Inferior parietal cortex (tissue), 1 donor: ENCODE results near the gene HACD2.

Source experiments
- DNase-seq: peaks from one replicate; pipeline ENCODE4 v3.0.0-alpha.2; 2016; ENCODE audit errors: extremely low spot score

The HACD2 gene

DNA sequence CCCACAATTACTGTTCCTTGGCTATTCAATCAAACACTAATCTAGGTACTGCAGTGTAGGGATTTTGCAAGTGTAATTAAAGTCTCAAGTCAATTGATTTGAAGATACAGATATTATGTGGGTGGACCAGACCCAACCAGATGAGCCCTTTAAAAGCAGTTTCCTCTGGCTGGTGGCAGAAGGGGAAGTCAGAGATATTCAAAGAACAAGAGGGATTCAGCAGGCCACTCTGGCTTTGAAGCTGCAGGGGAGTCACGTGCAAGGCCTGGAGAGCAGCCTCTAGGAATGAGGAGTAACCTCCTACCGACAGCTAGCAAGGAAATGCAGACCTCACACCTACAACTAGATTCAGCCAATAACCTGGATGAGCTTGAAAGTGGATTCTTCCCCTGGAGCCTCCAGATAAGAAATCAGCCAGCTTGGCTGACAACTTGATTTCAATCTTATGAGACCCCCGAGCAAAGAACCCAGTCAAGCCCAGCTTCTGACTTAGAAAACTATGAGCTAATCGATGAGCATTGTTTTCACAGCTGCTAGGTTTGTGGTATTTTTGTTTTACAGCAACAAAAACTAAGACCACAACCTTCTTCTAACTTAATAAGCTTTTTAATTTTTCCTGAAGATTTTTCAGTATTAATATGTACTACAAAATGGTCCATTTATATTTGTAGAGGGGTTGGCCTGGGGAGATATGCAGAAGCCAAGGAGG lies 13.4 kb downstream of the HACD2 start:
- no peak for DNase-seq

DNA sequence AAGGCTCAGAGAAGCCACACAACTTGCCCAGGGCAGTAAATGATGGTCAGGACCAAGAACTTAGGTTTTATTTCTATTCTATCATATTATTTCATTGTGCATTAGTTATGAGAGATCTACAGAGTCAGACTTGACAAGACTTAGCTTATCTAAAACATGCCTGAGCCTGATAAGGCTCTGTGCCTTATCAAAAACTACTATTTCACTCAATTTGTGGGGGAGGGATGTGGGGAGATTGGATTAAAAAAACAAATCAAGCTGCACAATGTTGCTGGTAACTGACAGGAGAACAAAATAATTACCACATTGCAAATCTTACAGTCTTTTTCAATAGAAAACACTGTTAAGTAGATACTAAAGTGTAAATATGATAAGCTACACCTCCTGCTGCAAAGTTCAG lies 16.0 kb downstream of the HACD2 start:
- no peak for DNase-seq

DNA sequence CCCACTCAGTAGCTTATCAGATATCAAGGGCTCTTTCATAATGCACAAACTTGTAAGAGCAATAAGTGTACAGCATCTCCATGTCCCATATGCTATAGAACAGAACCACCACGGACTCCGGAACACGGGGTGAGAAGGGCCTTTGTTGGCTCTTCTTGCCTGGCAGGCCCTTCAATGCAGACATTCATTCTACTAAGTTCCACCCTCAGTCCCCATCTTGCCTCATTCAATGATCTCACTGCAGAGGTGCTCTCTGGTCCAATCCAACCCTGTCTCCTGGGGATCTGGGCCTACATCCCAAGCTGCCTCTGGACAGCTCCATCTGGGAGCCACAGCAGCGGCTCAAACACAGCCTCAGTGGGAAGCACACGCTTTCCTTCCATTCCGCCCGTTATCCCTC lies 16.8 kb downstream of the HACD2 start:
- peak; percentile 42 for DNase-seq

DNA sequence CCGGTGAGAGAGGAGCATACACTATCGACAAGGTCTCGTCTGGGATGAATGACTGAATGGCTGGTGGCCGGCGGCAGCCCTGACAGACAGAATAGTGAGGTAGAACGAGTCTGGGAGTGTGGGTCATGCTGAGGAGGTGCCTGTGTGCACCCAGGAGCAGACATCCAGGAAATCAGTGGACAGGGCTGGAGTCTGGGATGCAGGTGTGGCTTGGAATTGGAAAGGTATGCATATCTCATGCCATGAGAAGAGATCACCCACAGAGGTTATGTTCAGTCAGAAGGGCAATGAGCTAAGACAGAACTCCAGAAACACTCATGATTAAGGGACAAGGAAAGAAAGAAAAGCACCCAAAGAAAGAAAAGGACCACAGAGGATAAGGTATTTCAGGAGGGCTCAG lies 20.8 kb downstream of the HACD2 start:
- no peak for DNase-seq

DNA sequence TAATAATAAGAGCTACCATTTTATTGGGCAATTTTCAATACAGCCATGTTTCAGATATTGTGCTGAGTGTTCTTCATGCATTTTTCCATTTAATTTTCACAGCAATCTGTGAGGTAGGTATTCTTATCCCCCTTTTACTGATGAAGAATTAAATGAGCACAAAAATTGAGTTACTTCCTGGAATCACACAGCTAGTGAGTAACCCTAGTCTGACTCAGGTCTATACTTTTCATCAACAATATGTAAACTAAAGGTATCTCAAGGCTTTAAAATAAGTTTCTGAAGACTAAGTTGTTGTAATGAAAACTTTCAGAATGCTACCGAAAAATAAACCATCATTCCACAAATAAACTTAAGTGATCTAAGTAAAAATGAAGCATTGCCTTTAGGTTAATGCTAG lies 22.3 kb downstream of the HACD2 start:
- no peak for DNase-seq

DNA sequence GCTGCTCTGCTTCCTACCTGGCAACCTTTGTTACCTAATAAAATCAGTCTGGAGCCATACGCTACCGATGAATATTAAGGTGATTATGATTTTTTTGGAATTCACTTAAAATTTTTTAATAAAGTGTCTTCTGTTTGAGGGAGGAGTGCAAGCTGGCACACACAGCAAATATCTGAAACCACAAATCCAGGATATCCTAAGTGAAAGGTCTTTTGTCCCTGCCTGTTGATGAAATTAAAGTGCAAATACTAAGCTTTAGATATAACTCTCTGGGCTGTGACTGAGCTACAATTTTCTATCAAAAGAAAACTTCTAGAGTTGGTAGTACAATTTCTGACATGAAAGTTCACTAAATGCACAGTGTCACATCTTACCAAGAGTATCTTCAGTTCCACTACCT lies 23.7 kb downstream of the HACD2 start:
- DNase-seq, result no peak

DNA sequence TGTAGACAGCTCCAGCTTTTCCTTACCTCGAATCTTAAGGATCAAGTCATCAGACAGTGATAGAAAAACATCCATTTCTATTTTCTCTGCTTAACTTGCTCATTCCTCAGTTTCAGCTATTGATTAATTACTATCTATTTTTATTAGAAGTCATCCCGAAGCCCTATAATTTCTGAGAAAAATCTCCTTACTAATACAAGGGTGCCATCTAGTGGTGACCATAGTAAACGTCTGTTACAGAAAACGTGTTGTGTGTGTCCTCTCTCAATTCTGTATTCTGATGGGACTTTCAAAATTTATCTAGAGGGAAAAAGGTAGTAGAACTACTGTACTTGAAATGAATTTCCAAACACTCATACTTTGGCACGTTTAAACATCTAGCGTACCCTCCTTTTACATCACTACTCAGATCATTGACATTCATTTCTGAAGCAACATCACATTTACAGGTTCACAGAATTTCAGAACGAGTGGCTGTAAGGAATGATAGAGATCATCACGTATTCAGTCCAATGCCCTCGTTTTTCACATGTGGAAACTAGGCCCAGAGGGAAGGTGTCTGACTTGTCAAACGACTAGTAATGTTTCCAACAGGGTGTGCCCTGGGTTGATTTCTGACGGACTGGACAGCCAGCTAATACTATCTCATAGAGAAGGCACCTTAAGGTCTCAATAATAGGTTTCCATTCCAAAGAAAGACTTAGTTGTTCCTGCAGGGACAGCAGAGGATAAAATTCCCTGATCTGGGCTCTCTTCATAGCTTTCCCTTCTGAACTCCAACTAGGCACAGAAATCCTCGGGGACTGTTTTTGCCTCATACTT lies 25.6 kb downstream of the HACD2 start:
- peak; percentile 90 for DNase-seq

DNA sequence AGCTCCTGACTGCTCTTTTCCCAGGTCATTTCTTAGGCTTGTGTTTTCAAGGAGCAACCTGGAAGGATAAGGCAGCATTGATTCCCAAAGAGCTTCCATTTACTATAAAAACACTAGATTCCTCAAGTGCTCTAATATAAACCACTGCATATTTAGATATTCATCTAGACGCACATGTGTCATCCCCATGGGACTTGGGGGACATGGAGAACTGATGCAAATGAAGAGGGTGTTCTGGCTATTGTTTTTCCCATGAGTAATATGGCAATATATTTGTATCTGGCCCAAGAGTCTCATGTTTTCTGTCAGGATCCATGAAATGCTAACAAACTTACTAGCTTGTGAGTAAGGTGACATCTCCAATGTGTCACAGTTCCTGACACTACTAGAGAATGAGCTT lies 31.3 kb downstream of the HACD2 start:
- DNase-seq, result no peak

DNA sequence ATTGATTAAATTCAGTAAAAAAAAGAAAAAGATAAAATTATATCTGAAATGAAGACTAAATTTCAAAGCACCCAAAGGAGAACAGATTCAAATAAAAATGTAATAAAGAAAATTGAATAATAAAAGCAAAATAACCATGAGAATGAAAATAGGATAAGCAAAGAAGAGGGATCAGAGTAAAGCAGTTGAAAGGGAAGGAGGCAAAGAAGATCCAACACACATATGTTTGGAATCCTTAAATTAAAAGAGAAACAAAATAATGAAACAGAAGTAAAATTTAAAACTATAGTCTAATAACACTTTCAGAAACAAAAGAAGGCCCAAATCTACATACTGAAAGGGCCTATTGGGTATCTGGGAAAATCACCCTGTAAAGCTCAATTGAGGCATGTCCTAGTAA lies 32.1 kb downstream of the HACD2 start:
- no peak for DNase-seq

DNA sequence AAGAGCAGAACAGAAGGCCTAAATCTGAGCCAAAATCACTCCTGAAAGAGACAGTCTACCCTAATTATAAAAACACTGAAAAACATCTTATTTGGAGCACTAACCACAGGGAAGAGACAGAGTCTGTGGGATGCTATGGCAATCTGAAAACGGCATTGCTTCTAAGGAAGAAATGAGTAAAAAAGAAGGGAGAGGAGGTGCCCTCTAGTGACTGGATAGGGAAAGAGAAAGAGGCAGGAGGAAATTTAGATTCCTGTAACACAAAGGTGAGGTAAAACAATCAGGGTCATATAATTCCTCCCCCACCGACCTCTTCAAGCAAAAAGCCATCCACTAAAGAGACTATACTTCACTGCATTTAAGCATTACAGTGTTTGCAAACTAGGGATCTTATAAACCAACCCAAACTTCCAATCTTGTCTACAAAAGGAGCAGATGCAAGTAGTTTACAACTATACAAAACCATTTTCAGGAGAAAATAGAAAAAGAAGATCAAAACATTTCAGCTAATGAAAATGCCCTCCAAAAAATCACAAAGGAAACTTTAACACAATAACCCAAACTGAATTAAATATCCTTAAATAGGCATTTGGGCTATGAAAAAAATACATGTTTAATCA lies 32.6 kb downstream of the HACD2 start:
- no peak for DNase-seq

DNA sequence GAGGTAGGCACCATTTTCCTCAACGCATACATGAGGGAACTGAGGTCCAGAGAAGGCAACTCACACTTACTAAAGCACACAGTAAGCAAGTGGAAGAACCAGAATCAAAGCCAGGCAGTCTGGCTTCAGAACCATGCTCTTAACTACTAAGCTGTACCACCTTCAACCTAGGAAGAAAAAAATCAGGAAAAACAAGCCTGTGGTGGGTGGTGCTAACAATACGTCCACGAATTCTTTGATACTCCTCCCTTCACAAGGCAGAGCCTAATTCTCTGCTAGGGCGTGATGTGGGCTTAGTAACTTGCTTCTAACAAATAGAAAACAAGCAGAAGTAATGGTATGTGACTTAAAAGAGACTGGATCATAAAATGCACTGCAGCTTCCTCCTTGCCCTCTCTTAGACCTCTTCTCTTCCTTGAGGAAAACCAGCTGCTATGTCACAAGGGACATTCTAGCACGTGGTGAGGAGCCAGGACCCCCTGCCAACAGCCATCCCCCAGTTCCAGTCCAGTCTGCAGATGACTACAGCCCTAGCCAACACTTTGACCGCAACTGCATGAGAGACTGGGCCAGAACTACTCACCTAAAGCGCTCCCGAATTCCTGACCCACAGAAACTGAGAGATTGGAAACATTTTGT lies 36.9 kb downstream of the HACD2 start:
- no peak for DNase-seq

DNA sequence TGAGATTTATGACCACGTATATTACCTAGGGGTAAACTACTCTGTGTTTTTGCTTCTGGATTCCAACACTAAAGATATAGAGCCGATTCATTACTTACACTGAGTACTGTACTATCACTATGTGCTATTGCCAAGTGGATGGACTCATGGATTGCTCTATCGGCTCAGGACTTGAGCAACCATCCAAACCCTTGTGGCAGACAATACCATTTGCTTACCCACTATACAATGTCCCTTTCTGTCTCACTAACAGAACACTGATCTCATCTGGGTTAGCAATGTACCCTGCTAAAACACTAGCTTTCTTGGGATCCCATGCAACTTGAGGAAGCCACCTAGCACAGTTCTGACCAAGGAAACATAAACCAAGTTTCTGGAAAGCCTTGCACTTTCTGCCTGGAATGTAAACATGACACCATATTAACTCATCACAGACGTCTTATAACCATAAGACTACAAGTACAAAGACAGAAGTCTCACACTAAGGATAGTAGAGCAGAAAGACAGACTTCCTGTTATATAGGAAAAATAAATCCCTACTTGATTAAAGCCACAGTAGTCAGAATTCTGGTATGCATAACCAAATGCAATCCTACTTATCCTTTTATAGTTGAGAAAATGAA lies 38.6 kb downstream of the HACD2 start:
- DNase-seq, result no peak

DNA sequence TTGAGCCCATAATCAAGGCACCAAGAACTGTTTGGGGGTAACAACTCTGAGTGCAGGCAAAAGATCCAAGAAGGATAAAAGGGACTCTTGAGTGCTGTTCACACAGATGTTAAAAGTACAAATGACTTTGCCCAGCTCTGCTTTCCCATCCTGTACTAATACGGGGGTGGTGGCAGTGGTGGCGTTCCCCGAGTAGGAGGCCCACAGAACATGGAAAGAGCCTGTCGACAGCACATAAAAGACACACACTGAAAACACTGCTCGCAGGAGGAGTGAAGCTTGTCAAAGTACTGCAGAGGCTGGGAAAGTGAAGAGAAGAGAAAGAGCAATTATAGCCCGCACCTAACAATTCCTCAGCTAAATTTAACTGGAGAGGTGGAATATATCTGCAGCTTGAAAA lies 40.9 kb downstream of the HACD2 start:
- DNase-seq, result no peak

DNA sequence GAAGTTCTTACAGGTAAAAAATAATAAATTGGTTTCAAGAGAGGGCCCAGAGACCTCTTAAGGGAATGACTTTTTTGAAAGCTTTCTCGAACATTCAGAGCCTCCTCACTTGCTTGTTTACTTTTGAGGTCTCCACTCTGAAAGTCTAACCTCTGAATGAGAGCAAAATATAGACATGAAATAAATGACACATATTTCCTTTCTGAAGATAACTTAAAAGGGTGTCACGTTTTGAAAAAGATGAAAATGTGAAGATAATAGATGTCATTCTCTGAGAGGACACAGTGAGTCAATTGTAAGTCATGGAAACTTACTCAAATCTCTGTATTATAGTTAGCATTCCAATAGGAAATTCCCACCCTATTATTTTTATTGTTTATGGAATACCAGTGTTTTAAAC lies 44.6 kb downstream of the HACD2 start:
- no peak for DNase-seq

DNA sequence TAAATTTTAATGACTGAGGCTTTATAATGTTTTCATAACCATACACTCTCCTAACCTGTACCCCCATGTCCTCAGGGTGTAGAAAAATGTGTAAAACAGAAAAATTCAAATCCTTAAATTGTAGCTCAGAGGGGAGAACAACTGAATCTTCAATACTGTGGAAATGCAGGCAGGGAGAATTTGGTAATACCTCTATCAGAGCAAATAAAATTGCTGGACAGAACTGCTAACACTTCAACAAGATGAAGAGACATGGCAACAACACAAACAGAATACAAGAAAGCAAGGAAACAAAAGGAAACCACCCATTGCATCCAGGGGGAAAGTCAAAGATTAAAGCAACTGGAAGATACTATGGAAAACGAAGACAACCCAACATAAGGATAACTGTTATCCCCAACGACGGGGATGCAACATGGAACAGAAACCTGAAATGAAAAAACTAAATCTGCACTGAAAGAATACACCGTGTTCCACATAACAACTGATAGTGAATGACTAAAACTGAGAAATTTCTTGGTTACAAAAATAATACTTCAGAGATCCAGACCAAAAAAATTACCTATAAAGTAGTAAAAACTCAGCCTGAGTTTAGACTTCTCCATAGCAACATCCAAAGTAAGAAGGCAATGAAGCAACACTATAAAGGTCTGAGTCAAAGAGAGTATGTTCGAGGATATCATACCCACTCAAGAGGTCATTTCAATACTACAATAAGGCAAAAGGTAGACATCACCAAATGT lies 48.5 kb downstream of the HACD2 start:
- no peak for DNase-seq

DNA sequence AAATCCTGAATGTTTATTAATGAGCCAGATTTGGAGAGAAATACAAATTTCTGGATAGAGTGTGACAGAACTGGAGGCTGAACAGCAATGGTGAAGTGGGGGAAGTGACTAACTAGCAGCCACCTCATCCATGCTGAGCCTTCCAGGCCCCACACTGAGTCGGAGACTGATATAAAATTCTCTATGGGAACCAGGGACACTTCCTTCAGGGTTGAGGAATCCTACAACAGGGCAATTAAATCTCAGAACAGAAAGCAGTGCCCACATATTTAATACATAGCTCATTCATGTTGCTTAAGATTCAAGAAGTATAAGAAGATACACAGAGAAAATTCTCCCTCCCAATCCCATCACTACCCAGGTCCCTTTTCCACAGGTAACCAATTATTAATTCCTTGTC lies 49.3 kb downstream of the HACD2 start:
- no peak for DNase-seq

DNA sequence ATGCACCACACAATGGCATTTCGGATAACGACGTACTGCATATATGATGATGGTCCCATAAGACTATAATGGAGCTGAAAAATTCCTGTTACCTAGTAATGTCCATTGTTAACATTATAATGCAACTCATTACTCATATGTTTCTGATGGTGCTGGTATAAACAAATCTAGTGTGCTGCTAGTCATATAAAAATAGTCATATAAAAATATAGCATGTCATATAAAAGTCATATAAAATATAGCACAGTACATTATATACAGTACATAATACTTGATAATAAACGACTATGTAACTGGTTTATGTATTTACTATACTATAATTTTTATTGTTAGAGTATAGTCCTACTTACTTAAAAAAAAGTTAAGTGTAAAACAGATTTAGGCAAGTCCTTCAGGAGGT lies 50.6 kb downstream of the HACD2 start:
- DNase-seq, result no peak

DNA sequence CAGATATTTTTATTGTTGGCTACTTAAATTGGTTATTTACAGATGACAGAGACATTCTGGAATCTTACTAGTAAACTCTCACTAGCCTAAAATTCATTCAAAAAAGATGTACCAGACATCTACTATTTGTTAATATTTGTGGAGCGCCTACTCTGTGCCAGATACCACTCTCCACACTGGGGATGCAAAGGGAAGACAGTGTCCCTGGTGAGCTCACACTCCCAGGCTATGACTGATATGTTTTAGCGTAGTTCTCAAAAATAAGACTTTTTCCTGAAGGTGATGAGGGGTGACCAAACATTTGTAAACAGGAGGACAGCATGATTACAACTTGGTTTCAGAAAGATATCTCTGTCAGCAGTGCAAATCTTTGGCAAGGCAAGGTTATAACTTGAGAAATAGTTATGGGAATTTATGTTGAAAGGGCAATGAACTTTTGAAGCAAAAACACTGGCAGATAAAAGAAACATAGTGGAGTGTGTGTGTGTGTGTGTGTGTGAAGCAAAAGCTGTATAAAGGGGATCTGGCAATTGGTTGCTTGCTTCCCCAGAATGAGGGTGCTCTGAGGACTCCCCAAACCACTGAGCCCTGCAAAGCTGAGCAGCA lies 51.2 kb downstream of the HACD2 start:
- DNase-seq, result no peak

DNA sequence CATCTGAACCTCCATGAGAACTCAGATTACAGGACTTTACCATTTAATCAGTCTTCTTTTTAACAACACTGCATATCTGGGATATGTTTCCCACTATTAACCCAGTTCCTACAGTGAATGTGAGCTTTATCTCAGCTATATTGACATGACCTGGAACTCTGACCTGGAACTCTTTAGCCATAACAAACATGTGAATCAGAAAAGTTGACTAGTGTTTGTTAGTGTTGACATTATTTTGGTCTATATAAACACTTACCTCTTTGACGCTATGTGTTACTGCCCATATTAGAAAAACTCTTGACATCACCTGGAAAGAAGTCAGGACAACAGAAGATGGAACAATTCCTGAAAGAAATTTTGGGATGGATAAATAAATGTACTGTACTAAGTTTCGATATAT lies 56.7 kb downstream of the HACD2 start:
- no peak for DNase-seq

DNA sequence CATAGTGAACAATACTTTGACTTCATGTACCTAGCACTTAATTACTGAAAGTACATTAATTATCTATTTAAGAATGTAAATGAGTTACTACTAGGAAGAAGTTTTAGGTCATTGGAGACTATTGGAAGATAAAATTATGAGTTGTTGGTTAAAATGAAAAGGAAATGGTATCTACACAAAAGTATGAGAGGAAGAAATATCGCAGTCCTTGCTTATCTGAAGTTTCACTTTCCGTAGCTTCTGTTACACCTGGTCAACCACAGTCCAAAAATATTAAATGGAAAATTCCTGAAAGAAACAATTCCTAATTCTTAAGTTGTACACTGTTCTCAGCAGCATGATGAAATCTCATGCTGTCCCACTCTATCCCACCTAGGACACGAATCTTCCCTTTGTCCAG lies 57.8 kb downstream of the HACD2 start:
- no peak for DNase-seq

DNA sequence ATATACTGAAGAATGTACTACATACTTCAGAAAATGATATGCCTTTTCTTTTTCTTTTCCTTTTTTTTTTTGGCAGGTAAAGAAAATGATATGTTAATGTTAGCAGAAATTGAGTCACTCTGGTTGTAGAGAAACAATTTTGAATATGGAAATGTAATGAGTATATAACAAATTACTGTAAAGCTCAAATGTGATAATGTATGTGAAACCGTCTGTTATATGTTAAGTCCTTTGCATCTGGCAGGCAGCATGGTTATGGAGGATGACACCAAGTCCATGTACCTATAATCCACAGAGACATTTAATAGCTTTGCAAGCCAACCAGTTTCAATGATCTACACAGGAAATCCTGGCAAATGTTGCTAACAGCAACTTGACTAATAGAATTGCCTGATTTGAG lies 58.4 kb downstream of the HACD2 start:
- DNase-seq, result no peak
